Glutamatergic neuron (in vitro differentiated cells): ENCODE data around the gene HSPG2. TPM values are rescaled to one million over a fixed set of nuclear protein-coding genes. Genes with fewer than 3 reads are reported as not detected.

ENCODE experiments used
- DNase-seq: peaks from one replicate; pipeline ENCODE4 v3.0.0; 2022
- H3K27ac Mint-ChIP-seq: one replicate; pipeline ENCODE4 v1.8.0; 2020; ENCODE audit warnings: mild to moderate bottlenecking, mixed read lengths, inconsistent platforms; ENCODE audit not compliant: unreplicated experiment
- H3K27me3 Mint-ChIP-seq: one replicate; pipeline ENCODE4 v1.8.0; 2020; ENCODE audit warnings: mild to moderate bottlenecking, moderate library complexity, mixed read lengths, inconsistent platforms; ENCODE audit not compliant: unreplicated experiment
- H3K36me3 Mint-ChIP-seq: one replicate; pipeline ENCODE4 v1.8.0; 2020; ENCODE audit warnings: mild to moderate bottlenecking, mixed read lengths, inconsistent platforms; ENCODE audit not compliant: unreplicated experiment
- H3K4me1 Mint-ChIP-seq: one replicate; pipeline ENCODE4 v1.8.0; 2020; ENCODE audit warnings: mild to moderate bottlenecking, low read depth, mixed read lengths, inconsistent platforms; ENCODE audit not compliant: unreplicated experiment
- H3K4me3 Mint-ChIP-seq: one replicate; pipeline ENCODE4 v1.8.0; 2020; ENCODE audit warnings: mild to moderate bottlenecking, mixed read lengths, inconsistent platforms; ENCODE audit not compliant: unreplicated experiment
- H3K9me3 Mint-ChIP-seq: one replicate; pipeline ENCODE4 v1.8.0; 2020; ENCODE audit warnings: mild to moderate bottlenecking, moderate library complexity, mixed read lengths, inconsistent platforms; ENCODE audit not compliant: unreplicated experiment
- CTCF ChIP-seq: fragments of 200-600 bp; sonication (generic); IDR thresholded peaks from one replicate; pipeline ENCODE4 v1.5.0; 2021; ENCODE audit not compliant: partially characterized antibody, unreplicated experiment
- total RNA-seq: library from RNA; stranded (reverse); fragmentation: NEBNext Ultra II Directional; extraction: Animal tissue kit (Norgen Biotek cat#: 25700); gene quantifications from one replicate; pipeline ENCODE4 v1.2.1, GENCODE V29; 2021; ENCODE audit not compliant: unreplicated experiment

HSPG2 gene
- total RNA-seq, 1 donor from 2014 or later = 3.3 TPM

GRCh38 chr1:21820597-21821232, 116.4 kb downstream of the HSPG2 start:
- no peak for DNase-seq
- Mint-ChIP-seq H3K27me3 (no peaks in the 10 kb centered on the region), H3K4me3 (no peak overlapping the region), H3K27ac (no peak overlapping the region), H3K9me3 (no peaks in the 10 kb centered on the region), H3K4me1 (no peaks in the 10 kb centered on the region), H3K36me3 (no peaks in the 10 kb centered on the region)
- TF ChIP-seq CTCF = no peak

DNA sequence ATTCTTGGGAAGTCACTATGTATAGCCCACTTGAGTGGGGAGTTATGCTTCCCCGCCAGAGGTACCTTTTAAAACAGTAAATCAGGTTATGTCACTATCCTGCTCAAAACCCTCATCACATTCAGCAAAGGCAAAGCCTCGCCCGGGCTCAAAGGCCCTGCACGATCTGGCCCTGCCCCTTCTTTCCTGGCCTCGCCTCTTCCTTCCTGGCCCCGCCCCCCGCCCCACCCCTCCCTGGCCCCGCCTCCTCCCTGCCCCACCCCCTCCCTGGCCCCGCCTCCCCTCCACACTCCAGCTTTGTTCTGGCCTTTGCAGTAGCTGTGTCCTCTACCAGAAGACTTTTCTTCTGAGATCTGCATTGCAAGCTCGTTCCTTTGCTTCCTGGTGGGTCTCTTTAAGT, 118.5 kb downstream of the HSPG2 start:
- Mint-ChIP-seq H3K4me3 (no peak overlapping the region), H3K36me3 (no peaks in the 10 kb centered on the region), H3K4me1 (no peaks in the 10 kb centered on the region), H3K9me3 (no peaks in the 10 kb centered on the region), H3K27me3 (peaks cover 3% of the 10 kb centered on the region), H3K27ac (no peak overlapping the region)
- peak; percentile 46 for DNase-seq
- TF ChIP-seq CTCF = no peak

GRCh38 chr1:21816602-21817302, 120.4 kb downstream of the HSPG2 start:
- Mint-ChIP-seq H3K27me3 (peaks cover 7% of the 10 kb centered on the region), H3K9me3 (no peaks in the 10 kb centered on the region), H3K4me3 (no peak overlapping the region), H3K4me1 (no peaks in the 10 kb centered on the region), H3K27ac (no peak overlapping the region), H3K36me3 (no peaks in the 10 kb centered on the region)
- no peak for TF ChIP-seq CTCF
- DNase-seq = no peak

GRCh38 chr1:21815724-21816321, 121.3 kb downstream of the HSPG2 start:
- no peak for TF ChIP-seq CTCF
- DNase-seq = no peak
- peaks cover 7% of the 10 kb centered on the region for H3K27me3 Mint-ChIP-seq
- no peaks in the 10 kb centered on the region for H3K4me1 Mint-ChIP-seq
- H3K27ac Mint-ChIP-seq = no peak overlapping the region
- H3K4me3 Mint-ChIP-seq = no peak overlapping the region
- no peaks in the 10 kb centered on the region for H3K9me3 Mint-ChIP-seq
- H3K36me3 Mint-ChIP-seq = no peaks in the 10 kb centered on the region
